GM21825 (cell line): Measurements from ENCODE around the gene LDLRAD4.

ENCODE experiments used
- ATAC-seq: cut with Tn5 transposase; IDR thresholded peaks from one replicate; pipeline ENCODE4 v1.9.1; 2021; ENCODE audit warnings: mild to moderate bottlenecking, moderate library complexity; ENCODE audit not compliant: unreplicated experiment

The LDLRAD4 gene

DNA sequence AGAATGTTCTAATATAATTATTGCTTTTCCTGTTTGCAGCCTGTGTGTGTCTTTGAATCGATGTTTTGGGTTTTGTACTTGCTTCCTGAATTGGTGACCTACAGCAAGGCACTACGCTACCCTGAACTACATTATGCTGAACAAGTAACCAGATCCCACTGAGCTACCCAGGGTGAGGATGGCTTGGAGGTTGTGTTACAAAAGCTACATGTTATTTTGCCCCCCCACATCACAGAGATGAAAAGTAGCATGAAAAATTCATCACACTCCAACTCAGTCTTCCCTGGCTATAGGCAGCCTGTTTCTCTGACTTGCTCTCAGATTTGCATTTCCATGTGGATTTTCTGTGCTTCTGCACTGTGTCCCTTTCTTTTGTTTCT is 162.1 kb downstream of the LDLRAD4 start:
- no peak for ATAC-seq

DNA sequence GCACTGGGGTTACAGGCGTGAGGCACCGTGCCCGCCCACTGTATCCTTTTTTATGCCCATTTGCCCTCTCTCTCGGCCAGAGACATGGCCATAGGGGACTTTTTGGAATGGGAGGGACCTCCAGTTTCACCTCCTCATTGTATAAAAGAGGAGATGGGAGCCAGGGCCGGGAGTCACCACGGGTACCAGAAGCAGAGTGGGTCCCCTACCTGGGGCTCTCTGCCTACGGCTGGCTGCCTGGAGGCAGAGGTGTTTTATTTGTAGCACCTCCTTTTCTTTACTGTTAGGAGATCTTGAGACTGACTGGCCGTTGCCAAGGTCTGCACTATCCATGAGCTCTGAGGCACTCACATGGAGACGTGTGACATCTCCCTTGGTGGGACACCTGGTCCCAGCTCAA is 162.8 kb downstream of the LDLRAD4 start:
- no peak for ATAC-seq

DNA sequence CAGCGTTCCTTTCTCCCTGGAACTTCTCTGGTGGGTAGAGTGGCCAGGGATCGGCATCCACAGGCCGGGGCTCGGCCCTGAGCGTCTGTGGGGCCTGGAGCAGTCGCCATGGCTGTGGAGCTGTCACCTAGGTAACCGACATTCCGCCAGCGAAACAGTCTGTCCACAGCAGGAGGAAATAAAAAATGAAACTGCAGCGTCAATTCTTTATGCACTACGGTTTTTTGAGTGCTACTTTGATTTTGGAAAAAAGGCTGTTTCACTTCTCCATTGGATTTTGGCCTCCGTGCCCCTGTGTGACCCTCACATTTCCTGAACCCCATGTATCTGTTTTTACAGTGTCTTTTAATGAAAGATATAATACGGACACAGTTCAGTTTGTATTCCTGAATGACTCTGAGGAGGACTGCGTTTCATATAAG is 163.4 kb downstream of the LDLRAD4 start:
- ATAC-seq = no peak

DNA sequence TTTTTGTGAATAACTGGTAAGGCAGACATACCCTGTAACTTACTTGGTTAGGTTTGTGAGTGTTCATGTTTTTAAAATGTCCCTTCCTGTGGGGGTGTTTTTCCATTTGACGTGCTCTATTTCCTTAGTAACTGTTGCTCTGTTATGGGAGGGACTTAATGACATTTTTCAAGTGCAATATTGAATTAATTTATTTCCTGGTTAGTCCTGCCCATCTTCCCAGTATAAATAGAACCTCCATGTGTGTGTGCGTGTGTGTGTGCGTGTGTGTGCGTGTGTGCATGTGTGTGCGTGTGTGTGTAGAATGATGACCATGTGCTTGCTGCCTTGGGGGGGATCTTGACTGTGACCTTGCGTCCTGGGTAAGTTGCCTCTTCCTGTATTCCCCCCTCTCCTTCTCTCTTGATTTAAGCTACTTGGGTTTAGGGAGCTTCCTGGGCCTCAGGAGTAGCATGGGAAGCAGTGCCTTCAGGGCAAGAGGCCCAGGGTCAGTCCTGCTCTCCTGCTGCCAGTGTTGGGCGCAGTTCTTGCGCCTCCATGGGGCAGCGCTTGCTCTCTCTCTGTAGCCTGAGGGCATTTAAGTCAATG is 163.9 kb downstream of the LDLRAD4 start:
- ATAC-seq = no peak

DNA sequence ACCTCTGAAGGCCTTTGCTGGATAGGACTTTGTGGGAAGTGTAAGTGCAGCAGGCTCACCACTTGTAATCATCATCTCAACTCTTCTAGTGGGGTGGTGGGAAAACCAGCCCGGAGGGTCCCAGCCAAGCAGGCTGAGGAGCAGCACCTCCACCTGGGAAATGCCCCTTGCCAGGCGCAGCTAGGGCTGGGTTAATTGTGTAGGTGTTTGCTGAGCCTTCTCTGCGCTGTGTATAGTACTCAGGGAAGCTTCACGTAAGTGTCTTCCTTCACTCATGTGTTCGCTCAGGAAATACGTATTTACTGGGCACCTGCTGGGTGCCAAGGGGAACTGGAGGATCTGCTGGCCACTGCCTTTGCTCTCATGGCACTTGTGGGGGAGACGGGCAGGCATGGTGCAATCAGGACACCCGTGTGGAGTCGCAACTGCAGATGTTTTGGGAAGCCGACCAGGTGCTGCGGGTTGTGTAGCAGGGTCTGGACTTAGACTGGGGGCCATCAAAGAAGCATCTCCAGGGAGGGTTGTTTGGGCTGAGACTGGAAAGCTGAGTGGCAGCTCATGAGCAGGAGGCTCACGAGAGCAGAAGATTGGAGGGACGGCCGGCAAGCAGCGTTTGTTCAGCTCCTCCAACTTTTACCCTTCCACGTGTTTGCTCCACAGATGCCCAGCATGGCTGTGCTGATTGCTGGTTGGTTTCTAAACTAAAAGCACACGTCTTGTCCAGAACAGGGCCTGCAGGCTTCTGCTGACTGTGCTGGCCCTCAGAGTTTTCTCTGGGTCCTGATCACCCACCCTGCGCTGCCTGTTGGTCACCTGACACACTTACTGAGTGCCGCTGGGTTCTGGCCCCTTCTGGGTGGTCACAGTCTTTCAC is 164.6 kb downstream of the LDLRAD4 start:
- no peak for ATAC-seq

DNA sequence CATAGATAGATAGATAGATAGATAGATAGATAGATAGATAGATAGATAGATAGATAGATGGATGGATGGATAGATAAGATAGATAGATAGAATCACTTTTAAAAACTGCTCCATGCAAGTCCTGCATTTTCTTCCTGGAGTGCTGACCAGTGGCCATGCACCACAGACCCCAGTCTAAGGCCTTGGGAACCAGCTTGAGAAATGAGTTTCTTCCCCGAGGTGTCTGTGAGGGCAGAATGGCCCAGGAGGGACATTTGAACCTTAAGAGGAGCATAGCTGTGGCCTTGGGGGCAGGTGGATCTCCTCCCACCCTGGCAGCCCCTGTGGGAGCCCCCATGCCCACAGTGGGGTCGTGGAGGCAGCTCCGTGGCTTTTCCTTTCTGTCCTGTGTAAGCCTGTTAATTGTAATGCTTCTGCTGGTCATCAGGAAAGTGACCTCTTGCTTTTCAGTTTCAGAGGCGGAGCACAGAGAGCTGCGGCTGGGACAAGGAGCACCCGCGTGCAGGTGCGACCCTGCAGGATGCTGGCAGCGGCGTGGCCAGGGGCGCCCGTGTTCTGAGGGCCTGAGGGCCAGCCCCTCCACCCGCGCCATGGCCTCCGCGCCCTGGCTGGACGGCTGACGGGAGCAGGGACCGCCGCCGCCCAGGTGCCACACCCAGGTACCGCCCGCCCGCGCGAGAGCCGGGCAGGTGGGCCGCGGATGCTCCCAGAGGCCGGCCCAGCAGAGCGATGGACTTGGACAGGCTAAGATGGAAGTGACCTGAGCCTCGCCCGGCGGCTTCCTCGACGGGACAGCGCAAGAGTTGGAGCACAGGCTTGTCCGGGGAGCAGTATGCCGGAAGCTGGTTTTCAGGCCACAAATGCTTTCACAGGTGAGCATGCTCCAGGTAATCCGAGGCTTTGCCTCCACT is 168.6 kb downstream of the LDLRAD4 start:
- no peak for ATAC-seq

DNA sequence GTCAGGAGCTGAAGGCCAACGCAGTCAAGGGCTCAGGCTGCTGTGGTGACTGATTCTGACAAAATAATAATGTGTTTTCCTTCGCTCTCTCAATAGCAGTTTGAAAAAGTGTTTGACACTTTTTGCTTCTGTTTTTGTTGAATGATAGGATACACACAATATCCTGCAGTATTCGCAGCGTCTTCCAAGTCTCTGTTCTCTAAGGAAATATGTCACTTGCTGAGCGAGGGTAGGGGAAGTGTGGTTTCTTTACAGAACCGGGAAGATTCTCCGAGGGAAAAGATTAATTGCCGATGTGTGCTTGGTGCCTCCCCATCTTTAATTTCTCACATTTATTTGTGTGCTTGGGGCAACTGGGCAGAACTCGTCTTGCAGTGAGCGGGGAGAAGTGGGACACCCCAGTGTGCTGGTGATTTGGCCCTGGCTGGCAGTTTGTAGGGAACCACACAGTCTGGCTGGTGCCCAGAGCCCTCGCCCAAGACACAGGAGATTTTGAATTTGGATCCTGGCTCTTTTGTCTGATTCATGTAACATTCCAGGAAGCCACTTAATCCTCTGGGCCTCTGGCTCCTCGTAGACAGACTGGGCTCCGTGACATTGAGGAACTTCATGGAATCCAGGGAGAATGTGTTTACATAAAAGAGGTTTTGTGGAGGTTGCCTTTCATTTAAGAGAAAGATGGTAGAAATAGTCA is 169.4 kb downstream of the LDLRAD4 start:
- no peak for ATAC-seq

DNA sequence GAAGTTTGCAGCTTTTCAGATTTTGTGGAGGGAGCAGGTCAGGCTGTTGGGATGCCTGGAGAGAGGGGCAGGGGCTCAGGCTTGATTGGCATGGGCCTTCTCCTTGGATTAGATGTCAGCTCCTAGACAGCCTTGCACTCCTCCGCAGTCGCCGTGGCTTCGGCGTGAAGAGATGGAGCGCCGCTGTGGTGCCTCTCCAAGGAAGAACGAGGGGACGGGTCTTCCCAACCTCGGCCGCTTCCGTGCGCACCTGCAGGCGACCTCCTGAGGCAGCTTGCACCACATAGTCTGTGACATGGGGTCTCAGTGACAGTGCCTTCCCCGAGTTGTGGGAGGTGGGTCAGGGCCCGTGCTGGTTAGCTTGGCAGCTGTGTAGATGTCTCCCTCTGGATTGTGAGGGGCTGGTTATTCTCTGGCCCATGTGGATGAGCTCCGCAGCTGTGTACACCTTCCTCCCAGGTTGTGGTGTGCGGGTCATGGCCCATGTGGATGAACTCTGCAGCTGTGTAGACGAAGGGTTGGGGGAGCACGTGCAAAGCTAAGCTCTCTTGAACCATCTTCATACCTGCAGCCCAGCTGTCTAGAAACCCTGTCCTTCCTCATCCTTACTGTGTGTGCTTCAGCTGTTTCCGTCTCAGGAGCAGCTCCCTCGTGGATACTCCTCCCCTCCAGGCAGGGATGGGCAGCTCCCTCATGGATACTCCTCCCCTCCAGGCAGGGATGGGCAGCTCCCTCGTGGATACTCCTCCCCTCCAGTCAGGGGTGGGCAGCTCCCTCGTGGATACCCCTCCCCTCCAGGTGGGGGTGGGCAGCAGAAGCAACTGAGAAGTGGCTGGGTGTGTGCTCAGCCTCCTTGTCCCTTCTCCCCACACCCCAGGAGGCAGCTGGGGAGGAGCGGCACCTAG is 170.3 kb downstream of the LDLRAD4 start:
- ATAC-seq = no peak

DNA sequence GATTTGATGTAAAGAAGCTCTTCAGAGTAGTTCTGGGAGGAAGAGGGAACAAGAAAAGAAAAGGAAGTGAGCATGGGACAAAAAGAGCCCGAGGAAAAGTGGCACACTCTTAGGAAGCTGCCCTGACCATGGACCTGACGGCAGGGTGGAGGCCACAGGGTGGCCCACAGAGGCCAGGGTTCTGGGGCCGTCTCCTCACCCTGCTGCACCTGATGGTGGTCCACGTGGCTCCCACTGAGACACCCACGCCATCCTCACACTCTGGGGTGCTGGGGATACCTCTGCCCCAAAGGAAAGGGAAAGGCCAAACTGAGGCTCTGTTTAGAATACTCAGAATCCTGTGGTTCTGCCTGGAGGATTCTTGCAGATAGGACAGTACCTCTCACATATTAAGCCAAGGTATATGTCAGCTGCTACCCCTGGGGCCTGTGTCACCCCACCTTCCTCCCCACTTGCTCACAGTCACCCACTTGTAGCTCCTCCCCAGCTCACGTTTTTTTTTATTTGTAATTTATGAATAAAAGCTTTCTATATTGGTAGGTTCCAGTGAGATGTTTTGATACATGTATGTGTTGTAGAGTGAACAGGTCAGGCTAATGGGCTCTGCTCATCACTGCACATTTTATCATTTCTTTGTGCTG is 171.1 kb downstream of the LDLRAD4 start:
- no peak for ATAC-seq

DNA sequence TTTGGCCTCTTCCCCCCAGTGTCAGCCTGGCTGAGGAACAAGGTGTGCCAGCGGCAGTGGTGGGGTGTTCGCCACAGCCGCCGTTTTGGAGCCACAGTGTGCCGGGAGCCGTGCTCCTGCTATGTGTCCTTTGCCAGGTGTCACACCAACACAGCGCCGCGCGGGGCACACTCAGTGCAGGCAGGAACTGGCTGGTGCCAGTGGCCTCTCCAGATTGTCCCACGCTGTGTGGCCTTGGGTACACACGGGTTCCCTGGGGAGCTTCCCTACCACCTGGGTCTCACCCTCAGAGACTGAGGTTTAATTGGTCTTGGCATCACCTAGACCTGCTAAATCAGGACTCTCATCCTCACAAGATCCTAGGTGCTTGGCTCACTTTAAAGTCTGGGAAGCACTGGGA is 171.6 kb downstream of the LDLRAD4 start:
- ATAC-seq = no peak

DNA sequence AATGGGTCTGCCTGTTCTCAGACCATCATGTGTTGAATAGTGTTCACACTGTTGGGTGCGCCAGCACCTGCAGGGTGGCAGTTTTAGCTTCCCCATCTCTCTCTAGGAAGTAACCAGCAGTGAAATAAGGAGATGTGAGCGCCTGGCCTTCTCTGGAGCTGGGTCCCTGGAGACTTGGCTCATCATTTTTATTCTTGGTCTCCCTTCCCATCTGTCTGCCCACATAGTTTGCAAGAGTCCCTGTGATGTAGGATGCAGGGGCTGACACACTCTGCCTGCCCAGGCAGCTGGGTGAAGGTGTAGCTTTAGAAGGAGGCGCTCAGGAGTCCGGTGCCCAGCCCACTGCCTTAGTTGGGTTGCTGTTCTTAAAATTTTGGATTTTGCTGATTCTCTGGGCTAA is 172.2 kb downstream of the LDLRAD4 start:
- no peak for ATAC-seq

DNA sequence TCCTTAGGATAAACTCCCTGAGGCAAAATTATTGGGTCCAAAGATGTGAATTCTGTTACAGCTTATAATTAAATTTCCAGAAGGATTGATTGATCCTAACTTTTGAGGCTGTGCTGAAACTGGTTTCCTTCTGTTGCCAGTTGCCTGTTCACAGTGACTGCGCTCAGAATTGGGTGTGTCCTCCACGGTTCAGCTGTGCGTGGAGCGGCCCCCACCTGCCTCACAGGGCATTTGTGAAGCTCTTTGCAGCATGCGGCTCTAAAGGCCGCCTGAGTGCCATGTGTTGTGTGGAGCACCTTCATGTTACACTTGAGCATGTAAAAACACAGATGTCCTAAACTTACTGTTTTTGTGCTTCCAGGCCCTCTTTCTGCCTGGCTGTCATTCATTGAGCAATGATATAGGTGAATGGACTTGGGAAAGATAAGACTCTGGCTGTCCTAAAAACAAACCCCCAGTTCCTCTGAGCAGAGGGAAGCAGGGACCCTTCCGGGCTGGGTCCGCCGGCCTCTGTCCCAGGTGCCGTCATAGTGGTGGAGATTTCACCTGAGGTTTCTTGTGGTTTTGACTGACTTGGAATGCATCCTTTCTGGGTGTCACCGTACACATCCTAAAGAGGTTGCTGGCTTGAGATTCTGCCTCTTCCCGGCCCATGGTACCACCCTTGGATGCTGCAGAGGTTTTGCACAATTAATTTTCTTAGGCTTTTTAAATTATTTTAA is 173.6 kb downstream of the LDLRAD4 start:
- ATAC-seq = no peak

DNA sequence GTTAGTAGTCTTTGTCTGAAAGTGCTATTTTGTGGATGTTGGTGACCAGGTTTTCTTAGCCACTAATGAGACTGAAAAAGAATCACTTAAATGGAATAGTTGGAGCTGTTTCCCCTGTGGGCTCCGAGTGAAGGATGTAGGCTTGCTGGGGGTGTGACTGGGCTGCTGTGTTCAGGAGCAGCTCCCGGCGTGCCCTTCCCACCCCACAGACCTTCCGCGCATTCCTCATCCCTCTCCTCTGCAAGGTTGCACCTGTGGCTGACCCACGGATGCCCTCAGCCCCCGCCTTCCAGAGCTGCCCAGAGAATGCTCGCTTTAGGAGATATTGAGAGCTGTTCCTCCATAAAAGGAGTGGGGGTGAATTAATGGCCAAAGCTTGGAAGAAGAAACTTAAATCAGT is 174.3 kb downstream of the LDLRAD4 start:
- ATAC-seq = no peak

DNA sequence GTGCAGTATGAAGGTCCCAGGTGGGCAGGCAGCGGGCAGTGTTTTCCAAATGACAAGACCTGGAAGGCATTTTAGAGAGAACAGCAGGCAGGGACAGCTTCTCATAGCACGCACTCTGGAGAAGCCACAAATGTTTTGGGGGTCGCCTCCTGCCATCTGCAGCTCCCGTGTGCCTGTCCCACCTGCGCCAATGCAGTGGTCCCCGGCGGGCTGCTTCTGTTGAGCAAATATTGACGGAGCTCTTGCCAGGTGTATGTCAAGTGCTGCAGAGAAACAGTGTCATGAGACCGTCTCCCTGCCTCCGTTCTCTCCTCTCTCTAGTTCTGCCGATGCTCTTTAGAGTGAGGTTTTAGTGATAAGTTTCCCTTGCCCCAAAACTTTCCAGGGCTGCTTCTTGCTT is 174.8 kb downstream of the LDLRAD4 start:
- no peak for ATAC-seq

DNA sequence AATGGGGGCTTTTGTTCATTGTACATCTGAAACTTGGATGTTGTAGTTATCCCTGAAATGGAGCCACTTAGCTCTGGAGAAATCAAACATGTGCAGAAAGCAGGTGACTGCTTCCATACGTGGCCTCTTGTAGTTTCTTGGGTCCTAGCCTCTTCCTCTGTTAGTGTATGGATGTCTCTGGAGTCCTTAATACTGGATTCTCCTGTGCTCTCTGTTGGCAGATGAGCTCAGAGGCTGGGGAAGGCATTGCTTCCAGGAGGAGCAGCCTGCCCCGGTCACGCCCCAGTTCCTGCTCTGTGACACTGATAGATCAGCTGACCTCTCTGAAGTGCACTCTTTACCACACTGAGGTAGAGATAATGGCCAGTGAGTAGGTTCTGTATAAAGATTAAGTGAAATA is 176.2 kb downstream of the LDLRAD4 start:
- ATAC-seq = no peak

DNA sequence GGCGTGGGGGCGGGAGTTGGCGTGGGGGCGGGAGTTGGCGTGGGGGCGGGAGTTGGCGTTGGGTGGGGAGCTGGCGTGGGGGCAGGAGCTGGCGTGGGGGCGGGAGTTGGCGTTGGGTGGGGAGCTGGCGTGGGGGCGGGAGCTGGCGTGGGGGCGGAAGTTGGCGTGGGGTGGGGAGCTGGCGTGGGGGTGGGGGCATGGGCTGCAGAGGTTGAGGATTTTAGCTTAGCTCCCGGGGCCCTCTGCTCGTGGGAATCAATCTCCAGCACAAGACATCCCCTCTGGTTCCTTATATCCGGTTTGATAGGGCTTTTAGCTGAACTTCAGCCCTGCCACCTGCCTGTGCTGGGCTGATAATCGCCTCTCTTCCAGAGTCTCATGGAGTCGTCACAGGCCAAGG is 177.0 kb downstream of the LDLRAD4 start:
- ATAC-seq = no peak

DNA sequence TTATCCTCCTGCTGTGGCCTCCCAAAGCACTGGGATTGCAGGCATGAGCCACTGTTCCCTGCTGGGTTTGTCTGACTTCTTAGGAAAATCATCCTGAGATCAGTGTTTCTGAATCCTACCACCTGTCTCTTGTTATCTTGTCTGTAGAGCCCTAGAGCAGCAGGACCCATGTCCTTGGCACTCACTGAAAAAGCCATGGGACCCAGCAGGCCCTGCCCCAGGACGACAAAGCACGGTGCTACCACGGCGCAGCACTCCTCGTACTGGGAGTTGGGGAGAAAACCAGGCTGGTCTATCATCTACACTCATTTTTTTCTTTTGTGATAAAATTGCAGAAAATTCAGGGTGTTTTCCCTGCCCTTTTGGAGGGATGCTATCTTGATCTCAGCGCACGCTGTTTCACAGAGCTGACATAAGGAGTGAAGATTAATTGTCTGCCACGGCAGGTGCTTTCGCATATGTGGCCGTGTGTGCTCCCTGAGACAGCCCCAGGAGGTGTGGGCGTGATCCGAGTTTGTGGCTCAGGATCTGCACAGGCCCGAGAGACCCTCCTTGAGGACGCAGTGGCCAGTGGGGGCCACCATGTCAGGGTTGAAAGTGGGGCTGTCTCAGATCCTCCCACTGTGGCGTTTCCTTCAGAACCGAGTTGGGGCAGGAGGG is 179.1 kb downstream of the LDLRAD4 start:
- no peak for ATAC-seq

DNA sequence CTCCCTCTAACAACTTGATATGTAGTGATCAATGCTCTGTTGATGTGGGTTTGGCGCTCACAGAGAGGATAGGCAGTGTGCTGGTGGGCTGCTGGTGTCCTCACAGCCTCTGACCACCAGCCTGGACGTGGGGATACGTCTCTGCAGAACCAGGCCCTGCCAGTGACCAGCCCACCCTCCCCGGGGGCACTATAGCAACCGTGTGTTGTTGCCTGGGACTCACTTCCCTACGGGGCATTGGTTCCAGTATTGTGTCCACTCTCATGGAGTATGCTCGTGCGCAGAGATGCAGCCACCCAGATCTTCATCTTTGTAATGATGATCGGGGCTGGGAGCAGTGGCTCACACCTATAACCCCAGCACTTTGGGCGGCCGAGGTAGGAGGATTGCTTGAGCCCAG is 180.1 kb downstream of the LDLRAD4 start:
- ATAC-seq = no peak
